Spinal cord (tissue), 10 donors: Measurements from ENCODE around the gene PTGDR. TPM values are rescaled to one million over a fixed set of nuclear protein-coding genes. Genes with fewer than 3 reads are reported as not detected.
A peak's percentile ranks its signal among the peaks of the same experiment; 100 is the strongest.

Source experiments
- DNase-seq, 6 donors: peaks; one replicate each; pipeline versions ENCODE4 v3.0.0 to v3.0.0-alpha.2; 2013 to 2015; ENCODE audit warnings: low spot score in 6 of 6, low read depth in 4 of 6
- H3K27ac ChIP-seq: one replicate; pipeline ENCODE4 v1.5.1; 2013; ENCODE audit warnings: low read depth, low read length, control low read depth
- H3K27me3 ChIP-seq: one replicate; pipeline ENCODE4 v1.6.1; 2013; ENCODE audit warnings: low read length; ENCODE audit not compliant: control insufficient read depth, insufficient read depth
- H3K36me3 ChIP-seq: one replicate; pipeline ENCODE4 v1.6.1; 2013; ENCODE audit warnings: low read length; ENCODE audit not compliant: control insufficient read depth, insufficient read depth
- H3K4me1 ChIP-seq: one replicate; pipeline ENCODE4 v1.6.1; 2013; ENCODE audit warnings: low read length; ENCODE audit not compliant: control insufficient read depth, insufficient read depth
- H3K4me3 ChIP-seq: one replicate; pipeline ENCODE4 v1.5.1; 2013; ENCODE audit warnings: low read depth, low read length, control low read depth
- H3K9me3 ChIP-seq: one replicate; pipeline ENCODE4 v1.6.1; 2013; ENCODE audit warnings: low read length; ENCODE audit not compliant: control insufficient read depth, insufficient read depth
- WGBS: methylation state at CpG from one replicate; pipeline ENCODE4 v1.1.5; 2013; ENCODE audit warnings: missing lambda C conversion rate; ENCODE audit not compliant: insufficient coverage; 5-methylcytosine and 5-hydroxymethylcytosine counted together
- polyA plus RNA-seq, 2 donors: library from polyadenylated mRNA; unstranded; fragments of 120-200 nt; gene quantifications; one replicate each; pipeline ENCODE4 v1.2.1, GENCODE V29; 2013; ENCODE audit not compliant: insufficient read length in 2 of 2
- total RNA-seq, 2 donors: library from RNA; depleted of rRNA in 1 of 2; stranded (reverse); fragments of 120-200 nt in 1 of 2; fragments of >200 nt in 1 of 2; gene quantifications; one replicate each; pipeline versions ENCODE4 v1.2.3 to v1.2.4, GENCODE V29; 2013 to 2014
- donor health status: healthy.

The PTGDR gene
- total and polyA plus RNA-seq, 4 donors, result 0.36 to 10.6 (median 3.2) TPM

GRCh38 chr14:52259434-52259833 is 8.1 kb upstream of the PTGDR start:
- no peaks in the 10 kb centered on the region for H3K9me3 ChIP-seq
- H3K27me3 ChIP-seq, result no peaks in the 10 kb centered on the region
- no peak overlapping the region for H3K4me3 ChIP-seq
- 77% methylated on average over 5 of the region's 5 CpGs for WGBS
- no peaks in the 10 kb centered on the region for H3K4me1 ChIP-seq
- H3K27ac ChIP-seq, result no peak overlapping the region
- no peaks in the 10 kb centered on the region for H3K36me3 ChIP-seq
- no peak for DNase-seq

GRCh38 chr14:52262600-52262999 is 4.9 kb upstream of the PTGDR start:
- no peak overlapping the region for H3K4me3 ChIP-seq
- no peaks in the 10 kb centered on the region for H3K9me3 ChIP-seq
- no peak for DNase-seq
- WGBS, result 92% methylated on average over 1 of the region's 1 CpG
- no peaks in the 10 kb centered on the region for H3K36me3 ChIP-seq
- H3K4me1 ChIP-seq, result peaks cover 5% of the 10 kb centered on the region
- H3K27ac ChIP-seq, result no peak overlapping the region
- H3K27me3 ChIP-seq, result peaks cover 17% of the 10 kb centered on the region

- Histone ChIP-seq H3K27ac (no peak overlapping the region), H3K4me3 (no peak overlapping the region), H3K9me3 (no peaks in the 10 kb centered on the region), H3K4me1 (peaks cover 11% of the 10 kb centered on the region), H3K27me3 (peaks cover 22% of the 10 kb centered on the region), H3K36me3 (no peaks in the 10 kb centered on the region)
- no peak for DNase-seq
These were observed 4.3 kb upstream of the PTGDR start for GRCh38 chr14:52263190-52263589.

- no peaks in the 10 kb centered on the region for H3K9me3 ChIP-seq
- WGBS, result 92% methylated on average over 4 of the region's 5 CpGs
- no peak for DNase-seq
- no peak overlapping the region for H3K27ac ChIP-seq
- H3K36me3 ChIP-seq, result no peaks in the 10 kb centered on the region
- peaks cover 38% of the 10 kb centered on the region for H3K27me3 ChIP-seq
- H3K4me3 ChIP-seq, result no peak overlapping the region
- peaks cover 17% of the 10 kb centered on the region for H3K4me1 ChIP-seq
These were observed 2.2 kb upstream of the PTGDR start for GRCh38 chr14:52265253-52265652.

GRCh38 chr14:52266179-52266578 is 1.3 kb upstream of the PTGDR start:
- H3K27ac ChIP-seq, result no peak overlapping the region
- no peak for DNase-seq
- WGBS, result 62% methylated on average over 3 of the region's 3 CpGs
- H3K36me3 ChIP-seq, result no peaks in the 10 kb centered on the region
- H3K4me1 ChIP-seq, result peaks cover 17% of the 10 kb centered on the region
- no peak overlapping the region for H3K4me3 ChIP-seq
- peaks cover 40% of the 10 kb centered on the region for H3K27me3 ChIP-seq
- H3K9me3 ChIP-seq, result no peaks in the 10 kb centered on the region

- no peaks in the 10 kb centered on the region for H3K36me3 ChIP-seq
- H3K4me3 ChIP-seq, result no peak overlapping the region
- no peaks in the 10 kb centered on the region for H3K9me3 ChIP-seq
- WGBS, result 90% methylated on average over 4 of the region's 5 CpGs
- no peak for DNase-seq
- no peak overlapping the region for H3K27ac ChIP-seq
- H3K4me1 ChIP-seq, result peaks cover 17% of the 10 kb centered on the region
- peaks cover 40% of the 10 kb centered on the region for H3K27me3 ChIP-seq
These were observed 716 bp upstream of the PTGDR start for GRCh38 chr14:52266782-52267181.

- Histone ChIP-seq H3K4me3 (peak overlapping the region; percentile 35), H3K36me3 (no peaks in the 10 kb centered on the region), H3K9me3 (no peaks in the 10 kb centered on the region), H3K27me3 (peaks cover 40% of the 10 kb centered on the region), H3K27ac (no peak overlapping the region), H3K4me1 (peaks cover 17% of the 10 kb centered on the region)
- DNase-seq, result peak in 2 of 6 donors; percentile 16 to 35
- WGBS, result under 1% methylated on average over 50 of the region's 54 CpGs
These were observed 972 bp downstream of the PTGDR start for GRCh38 chr14:52268279-52269061.

GRCh38 chr14:52269100-52269499 is 1.6 kb downstream of the PTGDR start:
- Histone ChIP-seq H3K4me1 (peaks cover 17% of the 10 kb centered on the region), H3K27me3 (peaks cover 40% of the 10 kb centered on the region), H3K36me3 (no peaks in the 10 kb centered on the region), H3K27ac (no peak overlapping the region), H3K4me3 (peak overlapping the region; percentile 35), H3K9me3 (no peaks in the 10 kb centered on the region)
- WGBS, result 42% methylated on average over 14 of the region's 17 CpGs
- peak in 1 of 6 donors; percentile 16 for DNase-seq

GRCh38 chr14:52269982-52270381 is 2.5 kb downstream of the PTGDR start:
- DNase-seq, result peak in 1 of 6 donors; percentile 18
- 95% methylated on average over 7 of the region's 8 CpGs for WGBS

GRCh38 chr14:52271538-52271937 is 4.0 kb downstream of the PTGDR start:
- no peaks in the 10 kb centered on the region for H3K36me3 ChIP-seq
- H3K9me3 ChIP-seq, result no peaks in the 10 kb centered on the region
- no peak overlapping the region for H3K27ac ChIP-seq
- peaks cover 34% of the 10 kb centered on the region for H3K27me3 ChIP-seq
- no peak overlapping the region for H3K4me3 ChIP-seq
- DNase-seq, result no peak
- WGBS, result no CpG with 5 or more reads among the region's 1 CpG
- H3K4me1 ChIP-seq, result peaks cover 17% of the 10 kb centered on the region

More at GRCh38 chr14:52269982-52270381, 2.5 kb downstream of the PTGDR start:
- no peaks in the 10 kb centered on the region for H3K9me3 ChIP-seq
- no peaks in the 10 kb centered on the region for H3K36me3 ChIP-seq
- no peak overlapping the region for H3K27ac ChIP-seq
- H3K27me3 ChIP-seq, result peaks cover 40% of the 10 kb centered on the region
- no peak overlapping the region for H3K4me3 ChIP-seq
- H3K4me1 ChIP-seq, result peaks cover 17% of the 10 kb centered on the region
